ENCODE results near the gene LSMEM2.
A peak's percentile ranks its signal among the peaks of the same experiment; 100 is the strongest.

Gene LSMEM2

DNA sequence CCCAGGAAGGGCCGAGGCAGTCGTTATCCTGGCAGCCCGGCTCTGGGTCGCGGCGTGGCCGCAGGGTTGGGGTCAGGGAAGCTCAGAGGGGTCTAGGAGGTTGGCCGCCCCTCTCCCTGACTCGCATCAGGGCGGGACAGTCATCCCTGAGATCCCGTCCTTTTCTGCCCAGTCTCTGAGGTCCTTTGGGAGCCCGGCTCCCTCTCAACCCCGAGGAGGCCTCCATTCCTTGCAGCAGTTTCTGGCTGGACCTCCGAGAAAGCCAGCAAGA is 43.2 kb downstream of the LSMEM2 start:
- DNase-seq (ENCODE audit: low read depth): no peak

DNA sequence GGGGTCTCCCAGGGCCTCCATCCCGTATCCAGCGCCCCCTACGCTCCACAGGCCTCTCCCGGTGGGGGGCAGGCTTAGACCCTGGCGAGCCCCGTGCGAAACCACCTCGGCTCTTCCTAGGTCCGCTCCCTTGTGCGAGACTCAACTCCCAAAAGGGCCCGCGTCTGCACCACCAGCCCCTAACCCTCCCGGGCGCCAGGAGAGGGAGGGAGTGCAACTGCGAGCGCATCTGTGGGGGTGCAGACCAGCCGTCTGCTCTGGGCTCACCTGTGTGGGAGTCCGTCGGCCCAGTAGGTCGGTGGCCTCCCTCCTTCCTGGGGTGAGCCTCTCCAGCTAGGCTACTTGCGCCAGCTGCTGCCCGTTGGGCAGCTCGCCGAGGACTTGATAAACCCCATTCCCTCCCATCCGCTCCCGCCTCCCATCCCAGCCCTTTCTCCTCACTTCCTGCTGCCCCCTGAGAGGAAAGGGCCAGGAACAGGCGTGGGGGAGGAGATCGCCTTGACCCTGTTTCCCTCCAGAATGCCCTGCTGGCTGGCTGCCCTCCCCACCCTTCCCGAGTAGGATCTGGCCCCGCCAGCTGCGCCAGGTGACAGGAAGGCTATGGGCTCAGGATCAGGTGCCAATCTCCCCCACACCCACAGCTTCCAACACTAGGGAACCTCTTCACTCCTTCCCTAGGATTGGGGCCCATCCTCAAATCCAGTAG is 43.7 kb downstream of the LSMEM2 start, which contains the start of gene HYAL2:
HYAL2 (minus strand) TSS at position 360 of the 706 bp plus-strand sequence. CDS start 2,256 bp downstream, outside the sequence.
- no peak for DNase-seq (ENCODE audit: low read depth)

DNA sequence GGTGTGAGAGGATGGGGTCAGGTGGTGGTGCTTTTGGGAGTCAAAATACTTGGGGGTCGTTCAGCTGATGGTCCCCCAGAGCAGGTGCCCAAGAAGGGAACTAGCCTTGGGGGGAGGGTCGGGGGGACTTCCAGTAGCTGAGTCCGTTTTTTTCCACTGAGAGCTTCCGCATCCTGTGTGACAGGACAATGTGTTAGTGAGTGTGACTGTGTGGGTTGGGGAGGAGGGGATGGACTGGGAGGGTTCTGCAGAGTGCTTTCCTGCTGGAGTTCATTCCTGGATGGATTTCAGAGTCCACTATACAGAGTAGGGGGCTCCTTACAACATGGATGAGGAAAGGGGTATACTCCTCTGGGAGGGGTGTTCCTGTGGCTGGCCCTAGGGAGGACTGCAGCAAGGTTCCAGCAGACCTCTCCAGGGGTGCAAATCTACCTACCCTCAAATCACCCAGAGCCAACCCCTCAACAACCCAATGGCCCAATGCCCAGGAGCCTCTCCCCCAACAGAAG is 44.3 kb downstream of the LSMEM2 start:
- DNase-seq (ENCODE audit: low read depth): no peak

DNA sequence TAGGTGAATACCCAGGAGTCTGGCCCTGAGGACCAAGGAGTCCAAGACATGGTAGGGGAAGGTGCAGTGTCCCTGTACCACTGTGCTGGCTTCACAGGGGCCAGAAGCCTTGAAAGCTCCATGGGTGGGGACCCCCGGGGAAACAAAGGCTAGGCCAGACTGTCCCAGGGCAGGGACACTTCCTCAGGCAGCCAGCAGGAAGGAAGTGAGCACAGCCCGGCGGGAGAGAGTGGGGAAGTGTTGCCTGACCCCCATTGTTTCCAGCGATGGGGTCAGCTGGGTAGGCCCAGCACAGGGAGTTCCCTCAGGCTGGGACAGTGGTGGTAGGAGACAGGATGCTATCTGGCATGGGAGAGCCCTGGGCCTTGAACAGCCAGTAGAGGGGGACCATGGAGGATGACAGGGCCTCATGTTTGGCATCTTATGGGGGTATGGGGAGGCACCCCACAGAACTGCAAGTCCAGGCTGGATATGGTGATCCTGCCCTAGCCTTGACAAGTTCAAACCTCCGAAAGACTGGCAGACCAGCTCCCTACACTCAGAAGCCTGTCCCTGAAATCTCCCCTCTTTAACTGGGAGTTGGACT is 44.8 kb downstream of the LSMEM2 start:
- no peak for DNase-seq (ENCODE audit: low read depth)

DNA sequence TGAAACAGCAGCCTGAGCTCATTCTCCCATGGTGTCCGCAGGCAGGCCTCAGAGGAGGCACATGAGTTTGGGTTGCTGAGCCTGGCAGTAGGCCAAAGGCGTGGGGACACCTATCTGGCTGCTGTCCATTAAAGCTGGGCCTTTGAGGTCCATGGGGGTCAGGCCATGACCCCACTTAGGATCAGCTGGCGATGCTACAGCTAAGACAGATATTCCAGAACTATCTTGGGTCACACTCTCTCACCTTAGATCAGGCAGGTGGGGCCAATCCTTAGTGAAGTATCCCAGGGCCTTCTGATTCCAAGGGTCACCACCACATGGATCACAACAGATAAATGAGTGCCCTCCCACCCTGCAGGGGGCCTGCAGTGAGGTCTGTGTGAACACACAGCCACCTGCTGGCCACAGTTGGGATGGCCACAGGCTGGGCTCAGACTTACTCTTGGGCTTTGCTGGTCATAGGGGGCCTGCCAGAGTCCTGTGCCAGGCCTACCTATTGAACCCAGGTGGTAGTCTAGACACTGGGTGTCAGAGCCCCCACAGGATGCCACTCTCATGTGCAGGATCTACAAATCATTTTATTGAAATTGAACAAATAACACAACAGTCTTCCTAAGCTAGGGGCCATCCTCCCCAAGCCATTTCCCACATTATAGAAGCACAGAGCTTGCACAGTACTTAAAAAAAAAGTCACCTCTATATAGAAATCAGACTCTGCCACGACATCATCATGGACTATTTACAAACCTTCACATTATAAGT is 45.6 kb downstream of the LSMEM2 start:
- peak; percentile 36 for DNase-seq (ENCODE audit: low read depth)

DNA sequence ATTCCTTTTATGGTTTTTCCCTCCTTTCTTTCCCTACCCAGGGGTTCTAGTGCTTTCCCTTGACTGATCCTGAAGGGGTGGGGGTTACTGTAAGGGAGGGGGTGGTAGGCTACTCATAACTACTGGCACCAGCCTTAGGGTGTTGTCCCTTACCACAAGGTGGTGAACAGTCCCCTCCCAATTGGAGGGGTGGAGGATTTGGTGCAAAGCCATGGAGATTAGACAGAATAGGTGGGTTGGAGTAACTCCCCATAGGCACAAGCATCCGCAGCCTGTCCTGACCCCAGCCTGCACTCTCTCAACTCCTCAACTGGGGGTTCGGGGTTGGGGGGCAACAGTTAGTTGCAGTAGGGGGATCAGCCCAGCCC is 46.2 kb downstream of the LSMEM2 start:
- no peak for DNase-seq (ENCODE audit: low read depth)

DNA sequence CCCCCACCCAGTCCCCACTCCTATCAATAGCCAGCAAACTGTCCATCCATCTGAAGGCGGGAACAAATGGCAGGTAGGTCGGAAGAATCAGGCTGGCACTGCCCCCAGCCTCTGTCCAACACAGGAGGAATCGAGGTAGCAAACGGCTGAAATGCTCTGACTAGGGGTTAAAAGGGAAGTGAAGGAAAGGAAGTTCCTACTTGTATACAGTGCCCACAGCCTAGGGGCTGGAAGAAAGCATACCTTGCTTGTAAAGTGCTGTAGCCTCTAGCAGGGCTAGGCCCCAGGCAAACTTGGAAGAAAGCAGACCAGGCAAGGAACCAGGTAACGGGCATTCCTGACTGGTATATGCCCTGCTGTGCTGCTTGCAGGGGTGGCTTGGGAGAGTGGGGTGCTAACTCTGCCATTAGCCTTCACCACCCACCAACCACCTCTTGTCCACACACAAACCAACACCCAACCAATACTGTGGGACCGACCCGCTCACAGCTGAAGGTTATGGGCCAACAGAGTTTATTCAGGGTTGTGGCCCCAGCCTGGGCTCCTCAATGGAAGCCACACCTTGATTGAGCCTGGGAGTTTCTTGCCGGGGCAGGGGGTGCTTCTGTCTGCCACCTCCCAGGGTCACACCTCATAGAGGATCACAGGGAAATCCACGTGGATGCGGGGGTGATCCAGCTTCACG is 46.8 kb downstream of the LSMEM2 start:
- no peak for DNase-seq (ENCODE audit: low read depth)

DNA sequence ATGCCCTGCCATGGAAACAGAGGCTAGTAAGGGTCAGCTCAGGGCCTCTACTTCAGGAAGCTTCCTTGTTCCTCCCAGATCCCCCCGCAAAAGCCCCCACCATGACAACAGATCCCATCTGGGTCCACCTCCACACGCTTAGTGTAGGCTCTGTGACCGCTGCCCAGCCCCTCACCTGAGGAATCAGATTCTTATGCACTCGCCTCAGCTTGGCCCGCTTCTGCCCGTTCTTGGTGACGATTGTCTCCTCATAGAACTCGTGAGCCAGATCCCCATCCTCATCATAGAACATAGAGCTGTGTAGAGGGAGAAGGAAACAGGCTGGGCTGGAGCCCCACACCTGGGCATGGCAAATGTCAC is 47.3 kb downstream of the LSMEM2 start:
- no peak for DNase-seq (ENCODE audit: low read depth)

DNA sequence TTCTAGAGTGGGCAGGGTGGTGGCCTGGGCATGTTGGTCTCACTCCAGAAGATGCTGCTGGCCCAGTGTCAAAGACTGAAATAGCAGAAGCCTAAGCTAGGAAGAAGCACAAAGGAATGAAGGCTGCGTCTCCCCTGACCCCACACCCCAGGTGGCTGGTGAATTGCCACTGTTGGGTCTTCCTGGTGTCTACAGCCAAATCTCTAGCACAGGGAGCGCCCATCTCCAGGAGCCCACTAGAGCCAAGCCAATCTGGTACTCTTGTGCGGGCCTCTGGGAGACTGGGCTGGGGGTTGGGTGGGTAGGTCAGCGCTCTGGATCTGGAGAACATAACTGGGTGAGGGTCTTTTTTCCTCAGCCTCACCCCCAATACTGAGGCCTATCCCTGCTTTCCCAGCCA is 48.2 kb downstream of the LSMEM2 start:
- DNase-seq (ENCODE audit: low read depth): no peak

DNA sequence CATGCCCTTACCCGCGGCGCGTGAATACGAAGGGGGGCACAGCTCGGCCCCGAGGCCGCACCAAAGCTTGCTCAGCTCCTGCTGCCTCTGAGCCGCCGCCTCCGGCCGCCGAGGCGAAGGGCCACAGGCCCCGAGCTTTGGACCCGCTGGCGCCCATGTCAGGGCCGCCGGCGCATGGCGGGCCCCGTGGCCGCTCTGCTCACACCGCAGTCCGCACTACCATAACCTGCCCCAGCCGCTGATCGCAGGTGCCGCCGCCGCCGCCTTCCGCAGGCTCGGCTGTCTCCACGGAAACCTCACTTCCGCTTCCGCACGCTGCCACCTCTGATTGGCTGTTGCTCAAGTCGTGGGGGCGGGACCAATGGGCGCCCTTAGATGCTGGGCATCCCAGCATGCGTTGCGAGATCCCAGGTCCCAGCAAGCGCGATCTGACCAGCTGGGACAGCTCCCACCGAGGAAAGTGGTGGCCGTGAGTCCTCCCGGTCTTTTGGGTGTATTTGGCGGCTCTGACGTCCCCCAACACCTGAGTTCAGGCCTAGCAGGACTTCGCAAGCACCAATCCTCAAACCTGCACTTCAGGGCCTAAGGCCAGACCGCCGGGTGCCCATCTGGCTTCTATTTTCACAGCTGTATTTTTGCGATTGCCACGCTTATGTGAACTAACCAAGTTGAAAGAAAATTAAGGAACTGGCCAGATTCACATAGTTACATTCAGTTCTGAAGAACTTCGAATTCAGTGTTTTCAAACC is 49.2 kb downstream of the LSMEM2 start, which contains the start of gene TUSC2:
TUSC2 (minus strand) TSS at position 281 of the 749 bp plus-strand sequence; CDS start at position 157, 124 bp downstream.
- peak; percentile 91 for DNase-seq (ENCODE audit: low read depth)

DNA sequence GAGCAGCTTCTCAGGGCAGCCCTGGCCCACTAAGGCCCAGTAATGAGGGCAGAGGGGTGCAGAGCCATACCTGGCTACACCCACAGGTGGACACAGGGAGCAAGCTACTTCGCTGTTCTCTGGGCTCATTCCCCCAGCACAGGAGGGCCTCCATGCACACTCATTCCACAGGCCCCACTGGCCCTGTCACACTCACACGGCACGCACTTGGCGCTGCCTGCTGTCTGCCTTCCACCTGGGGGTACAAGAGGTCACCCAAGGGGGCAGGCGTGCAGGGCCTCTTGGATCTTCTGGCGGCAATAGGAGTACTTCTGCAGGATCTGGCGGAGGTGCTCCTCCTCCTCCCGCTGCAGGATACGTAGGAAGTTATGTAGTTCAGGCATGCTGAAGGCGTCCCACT is 51.4 kb downstream of the LSMEM2 start:
- no peak for DNase-seq (ENCODE audit: low read depth)

DNA sequence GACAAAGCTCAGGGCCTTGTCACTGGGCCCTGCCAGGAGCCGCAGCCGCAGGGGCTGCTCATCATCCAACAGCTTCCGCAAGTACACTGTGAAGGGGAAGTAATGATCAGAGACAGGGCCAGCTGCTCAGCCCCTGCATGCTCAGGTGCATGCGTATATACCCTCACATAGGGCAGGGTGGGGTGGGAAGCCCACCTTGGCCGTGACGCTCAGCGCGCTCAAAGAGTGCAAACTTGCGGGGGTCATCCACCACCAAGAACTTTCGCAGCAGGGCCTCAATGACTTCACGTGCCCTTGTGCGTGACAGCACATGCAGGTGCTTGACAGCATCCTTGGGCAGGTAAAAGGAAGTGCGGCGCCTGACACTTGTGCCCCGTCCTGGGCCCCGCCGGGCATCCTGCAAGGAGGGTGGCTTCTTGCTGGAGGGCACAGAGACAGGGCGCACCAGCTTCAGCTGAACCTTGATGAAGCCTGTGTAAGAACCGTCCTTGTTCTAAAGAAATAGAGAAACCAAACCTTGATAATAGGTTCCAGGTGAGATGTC is 52.5 kb downstream of the LSMEM2 start:
- DNase-seq (ENCODE audit: low read depth): no peak

DNA sequence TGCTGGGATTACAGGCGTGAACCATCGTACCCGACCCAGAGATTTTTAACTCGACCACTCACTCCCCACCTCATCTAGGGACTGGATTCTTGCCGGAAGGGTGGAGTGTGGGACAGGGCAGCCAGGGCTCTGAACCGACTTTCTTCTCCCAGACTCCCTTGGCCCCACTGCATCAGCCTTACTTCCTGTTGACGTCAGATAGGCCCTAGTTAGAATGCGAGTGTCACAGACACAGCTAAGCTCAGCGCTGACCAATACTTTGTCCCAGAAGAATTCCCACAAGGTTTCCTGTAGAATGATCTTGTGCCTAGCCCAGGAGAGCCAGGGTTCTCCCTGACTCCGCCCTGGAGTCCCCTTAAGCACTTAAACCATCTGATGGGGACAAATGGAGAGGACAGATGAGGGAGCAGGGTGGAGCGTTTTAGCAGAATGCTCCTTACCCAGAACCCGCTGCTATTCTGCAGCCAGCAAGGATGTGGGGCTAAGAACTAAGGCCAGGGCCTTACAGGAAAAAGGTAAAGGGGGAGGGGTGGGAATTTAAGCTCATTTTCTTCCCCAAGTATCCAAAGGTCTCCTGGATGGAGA is 54.9 kb downstream of the LSMEM2 start:
- DNase-seq (ENCODE audit: low read depth): no peak

DNA sequence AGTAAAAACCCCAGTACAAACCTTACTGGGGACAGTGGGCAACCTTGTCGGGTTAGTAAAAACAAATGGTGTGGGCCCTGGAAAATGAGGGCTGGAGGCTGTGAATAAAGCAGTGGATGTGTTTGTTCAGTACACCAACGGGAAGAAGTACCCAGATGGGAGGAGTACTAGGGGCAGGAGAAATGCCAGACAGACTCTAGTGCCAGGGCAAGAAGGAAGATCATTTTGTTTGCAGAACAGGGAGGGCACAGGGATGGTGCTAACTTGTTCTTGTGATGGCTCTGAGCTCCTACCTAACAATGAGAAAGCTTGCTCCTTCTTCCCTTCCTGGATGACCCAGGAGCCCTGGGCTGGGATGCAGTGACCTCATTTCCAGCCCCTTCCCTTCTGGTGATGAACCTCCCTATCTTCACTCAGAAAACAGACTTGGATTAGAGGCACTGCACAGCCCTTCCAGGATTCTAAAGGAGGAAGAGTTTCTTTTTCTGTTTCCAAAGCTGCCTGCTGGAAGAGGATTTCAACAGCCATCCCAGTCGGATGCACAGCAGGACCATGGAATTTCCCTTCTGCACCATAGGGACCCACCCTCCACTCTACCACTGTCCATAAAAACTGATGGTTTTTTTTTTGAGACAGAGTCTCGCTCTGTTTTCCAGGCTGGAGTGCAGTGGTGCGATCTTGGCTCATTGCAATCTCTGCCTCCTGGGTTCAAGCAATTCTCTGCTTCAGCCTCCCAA is 55.6 kb downstream of the LSMEM2 start:
- no peak for DNase-seq (ENCODE audit: low read depth)

DNA sequence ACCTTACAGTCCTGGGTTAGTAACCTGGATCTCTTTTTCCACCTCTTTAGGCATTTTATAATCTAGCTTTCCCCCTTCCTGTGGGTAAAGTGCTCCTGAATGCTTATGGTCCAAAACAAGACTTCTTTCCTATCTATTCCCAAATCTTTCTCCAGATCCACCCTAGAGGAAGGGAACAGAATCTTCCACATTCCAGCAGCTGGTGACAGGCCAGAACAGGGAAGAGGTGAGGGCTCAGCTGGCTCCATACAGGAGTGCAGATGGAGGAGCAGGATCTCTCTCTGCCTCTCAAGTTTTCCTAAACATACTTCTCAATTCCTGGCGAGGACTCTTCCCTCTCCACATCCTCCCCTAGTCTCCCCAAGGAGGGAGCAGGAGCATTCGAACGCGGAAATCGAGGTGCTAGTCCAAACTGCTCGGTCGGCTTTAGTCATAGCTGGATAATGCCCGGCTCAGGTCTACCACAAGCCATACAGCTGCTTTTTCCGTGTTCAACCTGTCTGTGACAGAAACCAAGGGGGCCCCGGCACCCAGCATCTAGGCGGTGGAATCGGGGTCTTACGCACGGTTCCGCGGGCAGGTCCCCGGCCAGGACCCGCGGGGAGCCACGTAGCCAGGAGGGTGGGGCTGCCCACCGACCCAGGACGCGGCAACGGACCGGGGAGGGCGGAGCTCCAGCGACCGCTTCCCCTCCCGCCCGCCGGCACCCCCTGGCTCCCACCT is 57.7 kb downstream of the LSMEM2 start:
- no peak for DNase-seq (ENCODE audit: low read depth)

DNA sequence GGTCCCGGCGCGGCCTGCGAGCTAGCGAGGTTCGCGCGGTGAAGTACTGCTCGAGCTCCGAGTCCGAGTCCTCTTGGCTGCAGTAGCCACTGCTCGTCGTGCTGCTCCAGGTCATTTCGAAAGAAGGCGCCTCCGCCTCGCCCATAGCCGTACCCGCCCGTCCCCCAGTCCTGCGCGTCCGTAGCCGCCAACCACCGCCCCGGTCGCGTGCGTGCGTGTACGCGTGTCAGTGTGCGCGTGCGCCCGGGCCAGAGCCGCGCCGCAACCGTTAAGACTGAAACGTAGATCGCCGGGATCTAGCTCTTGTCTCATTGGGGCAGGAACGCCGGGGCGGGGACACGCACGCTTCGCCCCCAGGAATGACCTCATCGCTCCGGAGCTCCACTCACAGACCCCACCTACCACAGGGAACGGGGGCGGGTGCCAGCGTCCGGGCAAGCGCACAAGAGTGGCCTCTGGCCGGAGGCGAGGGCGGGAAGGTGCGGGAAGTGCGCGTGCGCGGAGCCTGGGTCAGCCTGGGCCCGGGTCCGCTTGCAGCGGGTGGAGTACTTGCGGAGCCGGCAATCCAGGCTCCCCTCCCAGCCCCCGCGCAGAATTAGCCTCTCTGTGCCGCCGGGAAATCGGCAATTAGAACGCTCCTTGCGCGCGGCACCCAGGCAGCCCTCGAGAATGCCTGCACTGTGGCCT is 58.4 kb downstream of the LSMEM2 start:
- DNase-seq (ENCODE audit: low read depth): peak; percentile 81

Data from stimulated activated CD8-positive, alpha-beta memory T cell treated with anti-CD3 and anti-CD28 coated beads, Interleukin-15, amount 100 ng/mL, for 1 hour (primary cell).